ENCODE data around the gene CHTF8.

- TF ChIP-seq, protein P1, sequence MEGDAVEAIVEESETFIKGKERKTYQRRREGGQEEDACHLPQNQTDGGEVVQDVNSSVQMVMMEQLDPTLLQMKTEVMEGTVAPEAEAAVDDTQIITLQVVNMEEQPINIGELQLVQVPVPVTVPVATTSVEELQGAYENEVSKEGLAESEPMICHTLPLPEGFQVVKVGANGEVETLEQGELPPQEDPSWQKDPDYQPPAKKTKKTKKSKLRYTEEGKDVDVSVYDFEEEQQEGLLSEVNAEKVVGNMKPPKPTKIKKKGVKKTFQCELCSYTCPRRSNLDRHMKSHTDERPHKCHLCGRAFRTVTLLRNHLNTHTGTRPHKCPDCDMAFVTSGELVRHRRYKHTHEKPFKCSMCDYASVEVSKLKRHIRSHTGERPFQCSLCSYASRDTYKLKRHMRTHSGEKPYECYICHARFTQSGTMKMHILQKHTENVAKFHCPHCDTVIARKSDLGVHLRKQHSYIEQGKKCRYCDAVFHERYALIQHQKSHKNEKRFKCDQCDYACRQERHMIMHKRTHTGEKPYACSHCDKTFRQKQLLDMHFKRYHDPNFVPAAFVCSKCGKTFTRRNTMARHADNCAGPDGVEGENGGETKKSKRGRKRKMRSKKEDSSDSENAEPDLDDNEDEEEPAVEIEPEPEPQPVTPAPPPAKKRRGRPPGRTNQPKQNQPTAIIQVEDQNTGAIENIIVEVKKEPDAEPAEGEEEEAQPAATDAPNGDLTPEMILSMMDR (IDR thresholded peaks at IDR 0.05) = peak in 1 of 6 experiments; percentile 16
- TF ChIP-seq POLR2A (IDR thresholded peaks at IDR 0.05) = peak in 1 of 2 donors; percentile 23
Observed at GRCh38 chr16:69089091-69089910, 43.1 kb downstream of the CHTF8 start.

All from thyroid gland (tissue), 4 donors.